GM12891 (cell line): ENCODE results near the gene ZNF473.
"Not testable (repeated sequence)": the region's sequence is repeated elsewhere in the genome, so short reads cannot be mapped to it uniquely, and the experiment has no call there.

Experiments used
- POLR2A ChIP-seq: IDR thresholded peaks from 2 replicates; pipeline ENCODE4 v1.6.1; 2011; ENCODE audit warnings: low read depth, low read length, control low read depth
- POLR2AphosphoS5 ChIP-seq: IDR thresholded peaks from 2 replicates; pipeline ENCODE4 v1.6.1; 2011; ENCODE audit warnings: low read depth, low read length, control low read depth
- TAF1 ChIP-seq: IDR thresholded peaks from 2 replicates; pipeline ENCODE4 v1.6.1; 2011; ENCODE audit warnings: low read depth, low read length, control low read depth

DNA sequence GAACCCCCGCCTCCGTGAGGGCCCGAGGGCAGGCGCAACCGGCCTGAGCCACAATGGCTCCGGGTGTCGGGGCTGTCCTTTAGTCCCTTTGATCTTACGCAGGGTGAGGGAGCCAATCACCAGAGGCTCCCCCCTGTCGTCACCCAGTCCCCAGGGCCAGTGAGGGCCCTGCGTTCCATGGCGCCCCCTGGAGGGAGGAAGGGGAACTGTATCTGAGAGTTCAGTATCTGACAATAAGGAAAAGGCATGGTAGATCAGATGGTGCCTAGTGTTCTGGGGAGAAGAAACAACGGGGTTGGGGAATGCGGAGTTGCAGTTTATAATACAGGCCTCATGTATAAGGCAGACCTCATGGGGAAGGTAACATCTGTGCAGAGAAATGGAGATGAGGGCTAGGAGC lies 72.1 kb downstream of the ZNF473 start:
- not testable (repeated sequence) for TF ChIP-seq POLR2AphosphoS5, POLR2A, TAF1
